ENCODE results near the gene SORCS2. TPM values are rescaled to one million over a fixed set of nuclear protein-coding genes. Genes with fewer than 3 reads are reported as not detected.

SORCS2 gene
- total and polyA plus RNA-seq, 2 of the 4 experiments (the other 2 are of a cell fraction): 0.36 to 0.62 TPM

GRCh38 chr4:7224878-7225533 lies 32.7 kb downstream of the SORCS2 start:
- Histone ChIP-seq H2BK20ac (ENCODE audit: low read depth, low read length) (no peak overlapping the region), H2BK120ac (ENCODE audit: low read depth, low read length) (no peak overlapping the region), H3K9me1 (ENCODE audit: insufficient read depth, low read length) (no peaks in the 10 kb centered on the region), H3K4me2 (ENCODE audit: low read depth, low read length) (no peak overlapping the region), H2AK9ac (replicated peaks; ENCODE audit: low read depth, low read length, poor library complexity) (no peak overlapping the region), H4K8ac (ENCODE audit: low read depth in 2 of 2, low read length in 2 of 2) (no peak overlapping the region), H3K23ac (ENCODE audit: low read depth, low read length) (no peak overlapping the region), H4K91ac (ENCODE audit: insufficient read depth, low read depth, low read length) (no peak overlapping the region), H3K4me1 (ENCODE audit: control insufficient read depth, insufficient read depth, low read length) (no peaks in the 10 kb centered on the region), H3K4me3 (ENCODE audit: insufficient read depth, low read depth, low read length) (no peak overlapping the region), H3K56ac (ENCODE audit: extremely low read depth, insufficient read depth, low read length) (no peak overlapping the region), H2BK5ac (ENCODE audit: low read depth, low read length, poor library complexity, severe bottlenecking) (no peak overlapping the region), H4K5ac (ENCODE audit: low read depth, low read length) (no peak overlapping the region), H3K27me3 (ENCODE audit: control insufficient read depth, insufficient read depth, low read length) (peaks cover 29% of the 10 kb centered on the region), H4K20me1 (ENCODE audit: insufficient read depth, low read length) (no peaks in the 10 kb centered on the region), H3K9me3 (ENCODE audit: control insufficient read depth, insufficient read depth, low read length) (peaks cover 2% of the 10 kb centered on the region; the same call in 1 of the 2 replicates), H3K4ac (ENCODE audit: low read depth, low read length) (no peak overlapping the region), H3K14ac (replicated peaks; ENCODE audit: low read depth, low read length) (no peak overlapping the region), H3K79me1 (ENCODE audit: low read depth in 1 of 2, low read length in 2 of 2) (no peaks in the 10 kb centered on the region), H3K18ac (ENCODE audit: low read depth, low read length) (no peak overlapping the region), H3K9ac (ENCODE audit: low read depth, low read length) (no peak overlapping the region), H2AFZ (replicated peaks; ENCODE audit: low read length, poor library complexity) (no peak overlapping the region), H2AK5ac (ENCODE audit: low read depth, low read length) (no peak overlapping the region), H3K27ac (ENCODE audit: insufficient read depth, low read length) (no peak overlapping the region), H2BK15ac (ENCODE audit: low read depth, low read length) (no peak overlapping the region), H3K36me3 (ENCODE audit: control insufficient read depth, insufficient read depth, low read length) (no peaks in the 10 kb centered on the region)
- TF ChIP-seq USF2 (IDR thresholded peaks at IDR 0.05; ENCODE audit: low read depth, low read length): no peak
- 62% methylated on average over 5 of the region's 11 CpGs; no CpG with 5 or more reads in 1 of the 2 experiments for WGBS, 2 experiments (ENCODE audit: extremely low coverage in 2 of 2, insufficient read length in 1 of 2)
- in situ Hi-C loops (cut with MboI; ENCODE audit: low sequenced_read_pairs) (no loop called here), intact Hi-C loops (cut with micrococcal nuclease) (no loop called here), dilution Hi-C loops (cut with HindIII; ENCODE audit: low sequenced_read_pairs, unreplicated experiment) (no loop called here)
- BruUV-seq (replicated peaks): no TSS peak
- CTCF ChIA-PET: no interaction called here
- DNase-seq (no peak), ATAC-seq (ENCODE audit: low read depth) (no peak; the same call in 1 of the 2 replicates)
- POLR2A ChIA-PET (ENCODE audit: unreplicated experiment): no interaction called here
